ENCODE results near the gene LRRC4C. TPM values are rescaled to one million over a fixed set of nuclear protein-coding genes. Genes with fewer than 3 reads are reported as not detected.

LRRC4C gene
- total RNA-seq, 4 donors from 2014 or later = 0.40 to 1.7 TPM; not detected in 2

DNA sequence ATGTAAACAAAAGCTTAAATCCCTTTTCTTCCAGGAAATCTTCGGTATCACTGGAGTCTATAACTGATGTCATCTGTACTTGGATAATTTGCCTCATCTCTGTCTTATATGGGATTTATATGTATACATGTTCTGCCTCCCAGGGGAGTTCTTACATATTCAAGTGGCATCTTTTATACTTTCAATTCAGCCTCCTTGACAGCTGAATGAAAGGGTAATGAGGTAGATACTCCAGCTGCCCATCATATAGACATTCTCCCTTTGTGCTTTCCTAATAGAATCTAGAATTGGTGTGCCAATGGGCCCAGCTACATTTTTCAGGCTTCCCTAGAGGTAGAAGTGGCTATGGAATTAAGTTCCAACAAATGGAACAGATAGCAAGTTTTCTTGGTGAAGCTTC, 223.8 kb downstream of the LRRC4C start:
- no peaks in the 10 kb centered on the region for H3K9me3 ChIP-seq
- no peak overlapping the region for H3K4me3 ChIP-seq
- H3K36me3 ChIP-seq = no peaks in the 10 kb centered on the region
- H3K27ac ChIP-seq = no peak overlapping the region
- H3K4me1 ChIP-seq = no peaks in the 10 kb centered on the region
- DNase-seq = no peak
- TF ChIP-seq, protein P1, sequence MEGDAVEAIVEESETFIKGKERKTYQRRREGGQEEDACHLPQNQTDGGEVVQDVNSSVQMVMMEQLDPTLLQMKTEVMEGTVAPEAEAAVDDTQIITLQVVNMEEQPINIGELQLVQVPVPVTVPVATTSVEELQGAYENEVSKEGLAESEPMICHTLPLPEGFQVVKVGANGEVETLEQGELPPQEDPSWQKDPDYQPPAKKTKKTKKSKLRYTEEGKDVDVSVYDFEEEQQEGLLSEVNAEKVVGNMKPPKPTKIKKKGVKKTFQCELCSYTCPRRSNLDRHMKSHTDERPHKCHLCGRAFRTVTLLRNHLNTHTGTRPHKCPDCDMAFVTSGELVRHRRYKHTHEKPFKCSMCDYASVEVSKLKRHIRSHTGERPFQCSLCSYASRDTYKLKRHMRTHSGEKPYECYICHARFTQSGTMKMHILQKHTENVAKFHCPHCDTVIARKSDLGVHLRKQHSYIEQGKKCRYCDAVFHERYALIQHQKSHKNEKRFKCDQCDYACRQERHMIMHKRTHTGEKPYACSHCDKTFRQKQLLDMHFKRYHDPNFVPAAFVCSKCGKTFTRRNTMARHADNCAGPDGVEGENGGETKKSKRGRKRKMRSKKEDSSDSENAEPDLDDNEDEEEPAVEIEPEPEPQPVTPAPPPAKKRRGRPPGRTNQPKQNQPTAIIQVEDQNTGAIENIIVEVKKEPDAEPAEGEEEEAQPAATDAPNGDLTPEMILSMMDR (IDR thresholded peaks at IDR 0.05) = no peak
- TF ChIP-seq POLR2A (IDR thresholded peaks at IDR 0.05) = no peak
- no peaks in the 10 kb centered on the region for H3K27me3 ChIP-seq

DNA sequence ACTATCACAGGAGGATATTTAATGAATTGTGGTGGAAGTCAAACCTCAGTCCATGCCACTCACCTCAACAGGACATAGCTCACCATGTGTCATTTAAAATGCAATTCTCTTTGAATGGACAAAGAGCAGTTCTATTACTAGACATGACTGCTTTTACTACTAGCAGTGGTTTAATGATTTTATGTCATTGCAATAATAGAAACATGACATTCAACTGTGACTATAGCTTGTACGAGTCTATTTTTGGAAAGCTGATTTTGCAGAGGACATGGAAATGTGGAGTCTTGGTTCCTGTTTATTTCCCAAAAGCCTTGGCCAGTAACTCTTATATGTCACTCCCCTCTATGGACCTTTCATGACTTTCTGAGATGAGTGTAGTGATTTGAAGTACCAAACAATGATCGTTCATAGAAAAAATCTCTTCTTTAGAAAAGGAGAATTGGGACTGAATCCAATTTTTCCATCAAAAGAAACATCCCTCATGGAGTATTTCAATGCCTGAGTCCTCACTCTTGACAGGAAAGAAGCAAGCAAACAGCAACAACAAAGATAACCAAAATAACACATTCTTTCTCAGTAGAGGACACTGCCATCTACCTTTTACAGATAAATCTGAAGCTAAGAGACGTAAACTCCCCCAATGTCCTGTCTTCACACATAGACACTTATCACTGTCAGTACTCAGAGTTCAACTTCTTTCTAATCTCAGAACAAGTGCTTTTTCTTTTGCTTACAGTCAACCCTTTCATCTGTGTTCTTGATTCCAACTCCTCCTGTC, 233.4 kb downstream of the LRRC4C start:
- TF ChIP-seq, protein P1 (IDR thresholded peaks at IDR 0.05) = no peak
- no peak for TF ChIP-seq POLR2A (IDR thresholded peaks at IDR 0.05)
- no peak for DNase-seq
- H3K36me3 ChIP-seq = no peaks in the 10 kb centered on the region
- H3K4me3 ChIP-seq = no peak overlapping the region
- H3K4me1 ChIP-seq = no peaks in the 10 kb centered on the region
- H3K27me3 ChIP-seq = no peaks in the 10 kb centered on the region
- no peak overlapping the region for H3K27ac ChIP-seq
- no peaks in the 10 kb centered on the region for H3K9me3 ChIP-seq

DNA sequence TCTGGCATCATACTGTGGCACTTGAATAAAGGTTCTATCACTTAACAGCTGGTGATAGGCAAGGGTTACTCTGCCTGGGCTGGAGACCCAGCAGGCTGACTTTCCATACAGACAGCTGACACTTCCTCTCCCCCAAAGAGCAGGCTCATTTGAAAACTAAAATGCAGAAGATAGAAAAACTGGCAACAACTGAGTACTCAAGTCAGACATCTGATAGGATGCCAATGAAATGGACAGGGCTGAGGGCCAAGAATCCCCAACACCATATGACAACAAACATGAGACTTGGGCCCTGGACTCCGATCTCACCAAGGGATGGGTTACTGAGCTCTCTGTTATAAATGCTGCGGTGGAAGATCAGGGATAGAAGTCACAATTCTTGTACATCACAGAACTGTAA, 237.2 kb downstream of the LRRC4C start:
- Histone ChIP-seq H3K27ac (no peak overlapping the region), H3K9me3 (no peaks in the 10 kb centered on the region), H3K27me3 (no peaks in the 10 kb centered on the region), H3K36me3 (no peaks in the 10 kb centered on the region), H3K4me3 (no peak overlapping the region), H3K4me1 (no peaks in the 10 kb centered on the region)
- TF ChIP-seq POLR2A (IDR thresholded peaks at IDR 0.05) = no peak
- TF ChIP-seq, protein P1 (IDR thresholded peaks at IDR 0.05) = no peak
- DNase-seq = no peak

DNA sequence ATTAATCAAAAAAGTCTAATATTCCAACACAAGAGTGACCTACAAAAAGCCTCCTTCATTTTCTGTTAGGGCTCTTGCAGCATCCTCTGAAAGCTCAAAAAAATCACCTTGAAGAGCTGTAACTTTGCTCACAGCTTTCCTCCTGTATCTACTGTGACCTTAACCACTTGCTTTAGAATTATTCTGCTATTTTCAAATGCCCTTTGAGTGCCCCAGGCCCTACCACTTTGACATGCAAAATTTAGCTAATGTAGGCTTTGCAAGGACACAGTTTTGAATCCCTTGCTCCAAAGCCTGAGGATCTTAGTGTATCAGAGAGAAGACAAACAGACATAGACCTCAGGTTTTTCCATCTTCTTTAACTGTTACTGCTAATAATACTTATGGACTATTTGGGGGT, 253.1 kb downstream of the LRRC4C start:
- no peak for TF ChIP-seq POLR2A (IDR thresholded peaks at IDR 0.05)
- TF ChIP-seq, protein P1 (IDR thresholded peaks at IDR 0.05) = no peak
- H3K9me3 ChIP-seq = no peaks in the 10 kb centered on the region
- H3K36me3 ChIP-seq = no peaks in the 10 kb centered on the region
- no peaks in the 10 kb centered on the region for H3K4me1 ChIP-seq
- no peak overlapping the region for H3K27ac ChIP-seq
- H3K4me3 ChIP-seq = no peak overlapping the region
- no peak for DNase-seq
- no peaks in the 10 kb centered on the region for H3K27me3 ChIP-seq

DNA sequence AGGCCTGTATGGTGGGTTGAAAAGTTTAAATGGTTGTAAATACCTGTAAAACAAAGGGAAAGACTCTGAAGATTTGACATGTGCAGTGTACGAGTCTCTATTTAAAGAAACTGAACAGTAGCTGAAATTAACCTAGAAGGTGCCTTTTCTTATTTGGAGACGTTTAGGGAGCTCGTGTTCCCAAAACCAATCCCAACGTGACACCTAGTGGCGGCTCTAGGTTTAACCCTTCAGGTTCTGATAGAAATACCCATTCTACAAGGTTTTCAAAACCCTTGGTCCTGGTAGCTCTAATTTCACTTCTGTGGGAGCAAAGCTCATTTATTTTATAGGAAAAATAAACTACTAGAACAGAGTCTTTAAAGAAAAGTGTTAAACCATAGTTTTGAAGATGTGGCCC, 258.3 kb downstream of the LRRC4C start:
- DNase-seq = no peak
- no peaks in the 10 kb centered on the region for H3K27me3 ChIP-seq
- H3K27ac ChIP-seq = no peak overlapping the region
- TF ChIP-seq, protein P1 (IDR thresholded peaks at IDR 0.05) = peak in 1 of 6 experiments; percentile 8
- TF ChIP-seq POLR2A (IDR thresholded peaks at IDR 0.05) = no peak
- H3K9me3 ChIP-seq = no peaks in the 10 kb centered on the region
- no peaks in the 10 kb centered on the region for H3K4me1 ChIP-seq
- H3K36me3 ChIP-seq = no peaks in the 10 kb centered on the region
- no peak overlapping the region for H3K4me3 ChIP-seq

All from Peyer's patch (tissue), 4 donors.